Cardiac fibroblast (primary cell): ENCODE results near the gene C1GALT1C1L.
A peak's percentile ranks its signal among the peaks of the same experiment; 100 is the strongest.

Experiments used
- DNase-seq, 2 donors: peaks; one replicate each; pipeline versions ENCODE4 v3.0.0 to v3.0.0-alpha.2; 2010; ENCODE audit warnings: low read depth in 2 of 2
- H3K4me3 ChIP-seq, 2 donors: replicated peaks in 1 of 2; 1 replicate in 1 of 2; 2 replicates in 1 of 2; pipeline ENCODE4 v1.5.1; 2011; ENCODE audit warnings: low read depth in 2 of 2, low read length in 2 of 2, mild to moderate bottlenecking in 2 of 2, moderate library complexity in 1 of 2
- TF ChIP-seq, protein P1 (sequence below): IDR thresholded peaks from one replicate; pipeline ENCODE4 v1.5.1; 2011; ENCODE audit warnings: low read depth, mild to moderate bottlenecking, low read length, inconsistent platforms

Gene C1GALT1C1L

DNA sequence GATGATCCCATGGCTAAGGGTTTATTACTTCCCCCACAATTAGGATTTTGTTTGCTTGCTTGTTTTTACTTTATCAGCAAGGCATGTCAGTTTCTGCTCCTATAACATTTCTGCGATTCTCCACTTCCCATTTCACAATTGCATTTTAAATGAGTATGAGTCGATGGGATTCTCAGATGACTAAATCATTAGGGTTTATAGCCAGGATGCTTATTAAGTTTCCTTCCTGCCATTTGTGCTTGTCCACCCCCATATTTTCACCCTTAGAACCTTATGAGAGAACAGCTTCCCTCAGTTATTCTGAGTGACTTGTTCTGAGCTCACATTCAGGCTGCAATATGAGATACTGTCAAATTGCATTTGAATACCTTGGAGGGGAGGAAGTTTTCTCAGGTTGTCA lies 37.9 kb upstream of the C1GALT1C1L start:
- TF ChIP-seq, protein P1, sequence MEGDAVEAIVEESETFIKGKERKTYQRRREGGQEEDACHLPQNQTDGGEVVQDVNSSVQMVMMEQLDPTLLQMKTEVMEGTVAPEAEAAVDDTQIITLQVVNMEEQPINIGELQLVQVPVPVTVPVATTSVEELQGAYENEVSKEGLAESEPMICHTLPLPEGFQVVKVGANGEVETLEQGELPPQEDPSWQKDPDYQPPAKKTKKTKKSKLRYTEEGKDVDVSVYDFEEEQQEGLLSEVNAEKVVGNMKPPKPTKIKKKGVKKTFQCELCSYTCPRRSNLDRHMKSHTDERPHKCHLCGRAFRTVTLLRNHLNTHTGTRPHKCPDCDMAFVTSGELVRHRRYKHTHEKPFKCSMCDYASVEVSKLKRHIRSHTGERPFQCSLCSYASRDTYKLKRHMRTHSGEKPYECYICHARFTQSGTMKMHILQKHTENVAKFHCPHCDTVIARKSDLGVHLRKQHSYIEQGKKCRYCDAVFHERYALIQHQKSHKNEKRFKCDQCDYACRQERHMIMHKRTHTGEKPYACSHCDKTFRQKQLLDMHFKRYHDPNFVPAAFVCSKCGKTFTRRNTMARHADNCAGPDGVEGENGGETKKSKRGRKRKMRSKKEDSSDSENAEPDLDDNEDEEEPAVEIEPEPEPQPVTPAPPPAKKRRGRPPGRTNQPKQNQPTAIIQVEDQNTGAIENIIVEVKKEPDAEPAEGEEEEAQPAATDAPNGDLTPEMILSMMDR = no peak
- DNase-seq = peak; percentile 45 to 58
- H3K4me3 ChIP-seq = no peak overlapping the region

DNA sequence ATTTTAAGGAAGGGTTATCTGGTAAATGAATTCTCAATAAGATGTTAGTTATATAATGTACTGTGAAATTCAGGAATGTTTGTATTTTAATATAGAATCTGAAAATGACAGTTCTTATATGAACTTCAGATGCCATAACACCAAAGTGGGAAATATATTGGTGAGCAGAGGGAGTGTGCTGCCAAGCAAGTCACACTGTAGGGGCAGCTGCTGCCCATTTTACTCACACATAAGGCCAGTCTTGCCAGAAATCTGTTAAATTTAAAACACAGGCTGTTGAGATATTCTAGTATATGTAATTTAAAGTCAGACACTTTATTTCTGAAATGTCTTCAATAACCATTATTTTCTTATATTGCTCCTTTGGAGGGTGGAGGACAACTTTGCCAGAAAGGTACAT lies 34.6 kb upstream of the C1GALT1C1L start:
- TF ChIP-seq, protein P1 = no peak

DNA sequence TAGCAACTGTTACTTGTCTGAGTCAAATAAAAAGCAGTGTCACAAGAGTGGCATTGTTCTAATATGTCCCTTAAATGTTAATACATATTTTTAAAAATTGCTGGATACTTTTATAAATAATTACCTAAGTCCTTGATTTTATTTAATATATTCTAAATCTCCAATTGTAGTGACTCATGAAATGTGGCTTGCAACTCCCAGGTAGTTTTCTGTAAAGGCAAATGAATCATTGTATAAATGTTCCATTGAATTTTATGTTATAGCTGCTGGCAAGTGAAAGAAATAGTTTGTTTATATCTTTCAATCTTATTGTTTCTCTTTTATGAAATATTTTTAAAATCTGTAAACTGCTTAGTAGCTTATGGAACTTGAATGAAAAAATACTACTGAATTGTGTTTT lies 32.7 kb upstream of the C1GALT1C1L start:
- no peak overlapping the region for H3K4me3 ChIP-seq
- TF ChIP-seq, protein P1 = no peak
- DNase-seq = peak in 1 of 2 donors; percentile 37

More for the DNA sequence above, 34.6 kb upstream of the C1GALT1C1L start:
- no peak overlapping the region for H3K4me3 ChIP-seq
- no peak for DNase-seq

DNA sequence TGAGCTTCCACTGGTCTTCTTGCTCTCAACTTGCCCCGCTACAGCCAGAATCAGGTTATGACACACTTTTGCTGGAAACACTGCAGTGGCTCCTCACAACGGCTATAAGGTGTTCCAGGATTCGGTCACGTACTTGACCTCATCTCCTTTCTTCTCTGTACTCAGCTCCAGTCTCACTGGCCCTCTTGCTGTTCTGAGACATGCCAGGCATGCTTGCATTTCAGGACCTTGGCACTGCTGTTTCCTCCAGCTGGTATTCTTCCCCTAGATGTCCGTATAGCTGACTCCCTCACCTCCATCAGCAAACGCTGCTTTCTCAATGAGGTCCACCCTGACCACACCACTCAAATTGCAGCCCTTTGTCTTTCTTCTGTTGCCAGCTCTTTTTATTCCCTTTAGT lies 31.9 kb upstream of the C1GALT1C1L start:
- TF ChIP-seq, protein P1 = no peak
- DNase-seq = peak; percentile 9 to 31
- no peak overlapping the region for H3K4me3 ChIP-seq

DNA sequence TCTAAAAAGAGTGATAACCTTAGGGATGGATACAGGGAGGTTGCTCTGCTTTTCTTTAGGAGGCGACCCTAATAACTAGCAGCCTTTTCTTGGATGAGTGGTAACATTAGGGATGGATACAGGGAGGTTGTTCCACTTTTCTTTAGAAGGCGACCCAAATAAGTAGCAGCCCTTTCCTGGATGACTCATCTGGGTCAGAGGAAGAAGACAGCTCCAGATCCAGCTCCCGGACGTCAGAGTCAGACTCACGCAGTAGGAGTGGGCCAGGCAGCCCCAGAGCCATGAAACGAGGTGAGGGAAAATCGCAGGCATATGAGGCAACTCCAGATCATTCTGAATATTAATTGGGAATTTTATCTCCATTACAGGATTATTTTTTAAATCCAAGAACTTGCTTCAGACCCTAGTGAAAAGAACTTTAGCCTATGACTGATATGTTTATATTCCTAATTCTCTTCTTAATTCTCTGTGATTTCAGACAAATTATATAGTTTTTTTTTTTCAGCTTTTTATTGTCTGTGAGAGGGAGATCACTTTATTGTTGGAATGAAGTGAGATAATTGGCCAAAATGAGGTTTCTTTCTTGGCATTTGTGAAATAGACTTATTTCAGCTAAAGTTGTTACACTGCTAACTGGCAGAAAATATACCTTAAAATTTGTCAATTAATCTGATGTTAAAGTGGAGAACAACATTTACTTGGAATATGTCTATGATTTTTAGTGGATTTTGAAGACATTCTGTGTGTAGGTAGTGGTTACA lies 31.2 kb upstream of the C1GALT1C1L start:
- peak; percentile 86 to 88 for DNase-seq
- no peak overlapping the region for H3K4me3 ChIP-seq
- TF ChIP-seq, protein P1 = no peak

DNA sequence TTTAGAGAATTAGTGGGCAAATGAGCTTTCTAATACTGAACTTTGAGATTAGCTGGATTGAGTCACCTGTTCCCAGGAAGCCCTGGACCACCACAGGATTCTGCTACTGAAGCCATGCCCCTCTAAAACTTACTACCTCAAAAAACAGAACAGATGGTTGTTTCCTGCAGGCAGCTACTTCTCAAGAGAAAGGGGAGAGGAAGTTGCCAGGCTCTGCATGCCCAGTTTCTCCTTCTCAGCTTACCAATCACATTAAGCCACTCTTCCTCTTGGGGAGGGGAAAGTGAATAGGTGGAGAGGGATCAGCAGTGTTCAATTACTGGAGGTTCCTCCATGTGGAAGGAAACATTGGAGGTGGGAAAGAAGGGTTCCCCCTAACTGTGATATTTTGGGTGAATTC lies 24.9 kb upstream of the C1GALT1C1L start:
- TF ChIP-seq, protein P1 = no peak
- DNase-seq = no peak
- H3K4me3 ChIP-seq = no peak overlapping the region
